Gastroesophageal sphincter (tissue), 3 donors: ENCODE data around the gene EIF6.

Experiments used
- POLR2AphosphoS5 ChIP-seq: sonication (generic); formaldehyde crosslinking; IDR thresholded peaks from one replicate; pipeline ENCODE4 v1.6.1; 2017; ENCODE audit warnings: antibody characterized with exemption
- TF ChIP-seq, protein P1 (sequence below), 4 experiments: fragments of 200-600 bp in 2 of 4; fragments of 450-650 bp in 2 of 4; sonication (generic) in 1 of 4; IDR thresholded peaks; one replicate each; pipeline ENCODE4 v1.5.1; 2017 to 2019; ENCODE audit warnings: antibody characterized with exemption in 4 of 4, mild to moderate bottlenecking in 2 of 4, moderate library complexity in 2 of 4

DNA sequence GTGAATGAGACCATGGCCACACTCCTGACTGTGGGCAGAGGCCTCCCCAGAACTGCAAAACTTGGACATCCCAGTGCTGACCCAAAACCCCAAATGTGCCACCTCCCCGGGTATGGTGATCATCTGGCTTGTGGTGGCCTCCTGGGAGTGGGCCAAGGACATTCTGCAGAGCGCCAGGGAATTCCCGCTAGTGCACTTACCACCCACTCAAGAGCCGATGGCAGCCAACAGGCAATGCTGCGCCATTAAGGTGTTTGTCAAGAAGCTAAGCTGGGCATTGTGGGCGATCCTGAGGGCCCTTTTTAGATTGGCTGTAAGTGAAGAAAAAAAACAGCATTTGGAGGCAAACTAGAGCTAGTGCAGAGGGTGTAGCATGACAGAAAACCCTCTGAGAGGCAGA lies 48.7 kb downstream of the EIF6 start:
- TF ChIP-seq, protein P1, sequence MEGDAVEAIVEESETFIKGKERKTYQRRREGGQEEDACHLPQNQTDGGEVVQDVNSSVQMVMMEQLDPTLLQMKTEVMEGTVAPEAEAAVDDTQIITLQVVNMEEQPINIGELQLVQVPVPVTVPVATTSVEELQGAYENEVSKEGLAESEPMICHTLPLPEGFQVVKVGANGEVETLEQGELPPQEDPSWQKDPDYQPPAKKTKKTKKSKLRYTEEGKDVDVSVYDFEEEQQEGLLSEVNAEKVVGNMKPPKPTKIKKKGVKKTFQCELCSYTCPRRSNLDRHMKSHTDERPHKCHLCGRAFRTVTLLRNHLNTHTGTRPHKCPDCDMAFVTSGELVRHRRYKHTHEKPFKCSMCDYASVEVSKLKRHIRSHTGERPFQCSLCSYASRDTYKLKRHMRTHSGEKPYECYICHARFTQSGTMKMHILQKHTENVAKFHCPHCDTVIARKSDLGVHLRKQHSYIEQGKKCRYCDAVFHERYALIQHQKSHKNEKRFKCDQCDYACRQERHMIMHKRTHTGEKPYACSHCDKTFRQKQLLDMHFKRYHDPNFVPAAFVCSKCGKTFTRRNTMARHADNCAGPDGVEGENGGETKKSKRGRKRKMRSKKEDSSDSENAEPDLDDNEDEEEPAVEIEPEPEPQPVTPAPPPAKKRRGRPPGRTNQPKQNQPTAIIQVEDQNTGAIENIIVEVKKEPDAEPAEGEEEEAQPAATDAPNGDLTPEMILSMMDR (IDR thresholded peaks at IDR 0.05): no peak
- TF ChIP-seq POLR2AphosphoS5: no peak
